ENCODE measurements around the gene SAP30L. TPM values are rescaled to one million over a fixed set of nuclear protein-coding genes. Genes with fewer than 3 reads are reported as not detected.

Gene SAP30L
- total and polyA plus RNA-seq, 2 of the 13 experiments (the other 11 are each of a cell fraction or from before 2014, with no cell fraction given), result 27.9 to 37.2 TPM

DNA sequence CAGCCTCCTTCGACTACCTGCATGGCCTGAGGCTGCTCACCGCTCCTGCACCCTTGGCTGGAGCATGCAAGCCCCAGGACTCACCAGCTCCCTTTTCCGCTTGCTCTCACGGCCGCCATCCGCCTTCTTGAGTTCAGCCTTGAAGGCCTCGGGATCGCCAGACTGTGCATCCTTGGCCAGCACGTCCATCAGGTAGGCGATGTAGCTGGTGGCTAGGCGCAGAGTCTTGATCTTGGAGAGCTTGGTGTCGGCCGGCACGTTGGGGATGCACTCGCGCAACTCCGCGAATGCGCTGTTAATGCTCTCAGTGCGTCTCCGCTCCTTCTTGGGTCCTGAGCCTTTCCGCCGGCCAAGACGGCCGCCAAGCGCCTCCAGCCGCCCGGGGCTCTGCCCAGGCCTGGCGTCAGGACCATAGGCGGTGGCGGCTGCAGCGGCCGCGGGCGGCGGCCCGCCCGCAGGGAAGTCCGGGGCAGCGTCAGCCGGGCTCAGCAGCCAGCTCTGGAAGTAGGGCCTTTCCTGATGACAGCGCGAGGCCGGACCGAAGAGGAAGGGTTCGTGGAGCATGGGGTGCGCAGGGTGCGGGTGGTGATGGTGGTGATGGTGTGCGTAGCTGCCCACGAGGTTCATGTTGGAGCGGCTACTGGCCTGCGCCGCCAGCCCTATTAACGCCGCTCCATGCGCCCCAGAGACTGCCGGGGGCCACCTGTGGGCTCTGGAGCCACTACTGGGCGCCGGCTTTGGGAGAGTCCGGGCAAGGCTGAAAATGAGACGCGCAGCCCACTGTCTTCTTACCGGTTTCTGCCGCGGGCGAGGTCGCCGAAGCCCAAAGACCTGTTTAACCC, 31.8 kb downstream of the SAP30L start (continued):
- TF ChIP-seq, protein P1, sequence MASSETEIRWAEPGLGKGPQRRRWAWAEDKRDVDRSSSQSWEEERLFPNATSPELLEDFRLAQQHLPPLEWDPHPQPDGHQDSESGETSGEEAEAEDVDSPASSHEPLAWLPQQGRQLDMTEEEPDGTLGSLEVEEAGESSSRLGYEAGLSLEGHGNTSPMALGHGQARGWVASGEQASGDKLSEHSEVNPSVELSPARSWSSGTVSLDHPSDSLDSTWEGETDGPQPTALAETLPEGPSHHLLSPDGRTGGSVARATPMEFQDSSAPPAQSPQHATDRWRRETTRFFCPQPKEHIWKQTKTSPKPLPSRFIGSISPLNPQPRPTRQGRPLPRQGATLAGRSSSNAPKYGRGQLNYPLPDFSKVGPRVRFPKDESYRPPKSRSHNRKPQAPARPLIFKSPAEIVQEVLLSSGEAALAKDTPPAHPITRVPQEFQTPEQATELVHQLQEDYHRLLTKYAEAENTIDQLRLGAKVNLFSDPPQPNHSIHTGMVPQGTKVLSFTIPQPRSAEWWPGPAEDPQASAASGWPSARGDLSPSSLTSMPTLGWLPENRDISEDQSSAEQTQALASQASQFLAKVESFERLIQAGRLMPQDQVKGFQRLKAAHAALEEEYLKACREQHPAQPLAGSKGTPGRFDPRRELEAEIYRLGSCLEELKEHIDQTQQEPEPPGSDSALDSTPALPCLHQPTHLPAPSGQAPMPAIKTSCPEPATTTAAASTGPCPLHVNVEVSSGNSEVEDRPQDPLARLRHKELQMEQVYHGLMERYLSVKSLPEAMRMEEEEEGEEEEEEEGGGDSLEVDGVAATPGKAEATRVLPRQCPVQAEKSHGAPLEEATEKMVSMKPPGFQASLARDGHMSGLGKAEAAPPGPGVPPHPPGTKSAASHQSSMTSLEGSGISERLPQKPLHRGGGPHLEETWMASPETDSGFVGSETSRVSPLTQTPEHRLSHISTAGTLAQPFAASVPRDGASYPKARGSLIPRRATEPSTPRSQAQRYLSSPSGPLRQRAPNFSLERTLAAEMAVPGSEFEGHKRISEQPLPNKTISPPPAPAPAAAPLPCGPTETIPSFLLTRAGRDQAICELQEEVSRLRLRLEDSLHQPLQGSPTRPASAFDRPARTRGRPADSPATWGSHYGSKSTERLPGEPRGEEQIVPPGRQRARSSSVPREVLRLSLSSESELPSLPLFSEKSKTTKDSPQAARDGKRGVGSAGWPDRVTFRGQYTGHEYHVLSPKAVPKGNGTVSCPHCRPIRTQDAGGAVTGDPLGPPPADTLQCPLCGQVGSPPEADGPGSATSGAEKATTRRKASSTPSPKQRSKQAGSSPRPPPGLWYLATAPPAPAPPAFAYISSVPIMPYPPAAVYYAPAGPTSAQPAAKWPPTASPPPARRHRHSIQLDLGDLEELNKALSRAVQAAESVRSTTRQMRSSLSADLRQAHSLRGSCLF (CRISPR knock-in tag; IDR thresholded peaks at IDR 0.05; ENCODE audit: borderline replicate concordance), result no peak
- TF ChIP-seq, protein P2, sequence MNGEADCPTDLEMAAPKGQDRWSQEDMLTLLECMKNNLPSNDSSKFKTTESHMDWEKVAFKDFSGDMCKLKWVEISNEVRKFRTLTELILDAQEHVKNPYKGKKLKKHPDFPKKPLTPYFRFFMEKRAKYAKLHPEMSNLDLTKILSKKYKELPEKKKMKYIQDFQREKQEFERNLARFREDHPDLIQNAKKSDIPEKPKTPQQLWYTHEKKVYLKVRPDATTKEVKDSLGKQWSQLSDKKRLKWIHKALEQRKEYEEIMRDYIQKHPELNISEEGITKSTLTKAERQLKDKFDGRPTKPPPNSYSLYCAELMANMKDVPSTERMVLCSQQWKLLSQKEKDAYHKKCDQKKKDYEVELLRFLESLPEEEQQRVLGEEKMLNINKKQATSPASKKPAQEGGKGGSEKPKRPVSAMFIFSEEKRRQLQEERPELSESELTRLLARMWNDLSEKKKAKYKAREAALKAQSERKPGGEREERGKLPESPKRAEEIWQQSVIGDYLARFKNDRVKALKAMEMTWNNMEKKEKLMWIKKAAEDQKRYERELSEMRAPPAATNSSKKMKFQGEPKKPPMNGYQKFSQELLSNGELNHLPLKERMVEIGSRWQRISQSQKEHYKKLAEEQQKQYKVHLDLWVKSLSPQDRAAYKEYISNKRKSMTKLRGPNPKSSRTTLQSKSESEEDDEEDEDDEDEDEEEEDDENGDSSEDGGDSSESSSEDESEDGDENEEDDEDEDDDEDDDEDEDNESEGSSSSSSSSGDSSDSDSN (CRISPR knock-in tag; IDR thresholded peaks at IDR 0.05), result peak; percentile 39; the same call in 1 of the 2 replicates
- TF ChIP-seq ZNF317 (CRISPR knock-in tag; IDR thresholded peaks at IDR 0.05), result no peak
- TF ChIP-seq, protein P3, sequence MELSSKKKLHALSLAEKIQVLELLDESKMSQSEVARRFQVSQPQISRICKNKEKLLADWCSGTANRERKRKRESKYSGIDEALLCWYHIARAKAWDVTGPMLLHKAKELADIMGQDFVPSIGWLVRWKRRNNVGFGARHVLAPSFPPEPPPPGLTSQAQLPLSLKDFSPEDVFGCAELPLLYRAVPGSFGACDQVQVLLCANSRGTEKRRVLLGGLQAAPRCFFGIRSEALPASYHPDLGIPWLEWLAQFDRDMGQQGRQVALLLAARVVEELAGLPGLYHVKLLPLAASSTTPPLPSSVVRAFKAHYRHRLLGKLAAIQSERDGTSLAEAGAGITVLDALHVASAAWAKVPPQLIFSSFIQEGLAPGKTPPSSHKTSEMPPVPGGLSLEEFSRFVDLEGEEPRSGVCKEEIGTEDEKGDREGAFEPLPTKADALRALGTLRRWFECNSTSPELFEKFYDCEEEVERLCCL (CRISPR knock-in tag; IDR thresholded peaks at IDR 0.05; ENCODE audit: borderline replicate concordance), result no peak
- TF ChIP-seq MXI1 (IDR thresholded peaks at IDR 0.05; ENCODE audit: borderline replicate concordance, low read depth, low read length), result no peak
- no peak for TF ChIP-seq ZNF230 (CRISPR knock-in tag; IDR thresholded peaks at IDR 0.05)
- TF ChIP-seq ZSCAN25 (CRISPR knock-in tag; IDR thresholded peaks at IDR 0.05), result no peak
- peak; percentile 57 for TF ChIP-seq HNRNPLL (IDR thresholded peaks at IDR 0.05; ENCODE audit: low read depth, low read length, poor library complexity, severe bottlenecking)
- TF ChIP-seq ZSCAN12 (CRISPR knock-in tag; IDR thresholded peaks at IDR 0.05), result no peak
- no peak for TF ChIP-seq ZNF207 (IDR thresholded peaks at IDR 0.05; ENCODE audit: borderline replicate concordance)
- peak; percentile 87; the same call in 1 of the 2 replicates for TF ChIP-seq MTF2 (CRISPR knock-in tag; IDR thresholded peaks at IDR 0.05; ENCODE audit: borderline replicate concordance)
- TF ChIP-seq, protein P4, sequence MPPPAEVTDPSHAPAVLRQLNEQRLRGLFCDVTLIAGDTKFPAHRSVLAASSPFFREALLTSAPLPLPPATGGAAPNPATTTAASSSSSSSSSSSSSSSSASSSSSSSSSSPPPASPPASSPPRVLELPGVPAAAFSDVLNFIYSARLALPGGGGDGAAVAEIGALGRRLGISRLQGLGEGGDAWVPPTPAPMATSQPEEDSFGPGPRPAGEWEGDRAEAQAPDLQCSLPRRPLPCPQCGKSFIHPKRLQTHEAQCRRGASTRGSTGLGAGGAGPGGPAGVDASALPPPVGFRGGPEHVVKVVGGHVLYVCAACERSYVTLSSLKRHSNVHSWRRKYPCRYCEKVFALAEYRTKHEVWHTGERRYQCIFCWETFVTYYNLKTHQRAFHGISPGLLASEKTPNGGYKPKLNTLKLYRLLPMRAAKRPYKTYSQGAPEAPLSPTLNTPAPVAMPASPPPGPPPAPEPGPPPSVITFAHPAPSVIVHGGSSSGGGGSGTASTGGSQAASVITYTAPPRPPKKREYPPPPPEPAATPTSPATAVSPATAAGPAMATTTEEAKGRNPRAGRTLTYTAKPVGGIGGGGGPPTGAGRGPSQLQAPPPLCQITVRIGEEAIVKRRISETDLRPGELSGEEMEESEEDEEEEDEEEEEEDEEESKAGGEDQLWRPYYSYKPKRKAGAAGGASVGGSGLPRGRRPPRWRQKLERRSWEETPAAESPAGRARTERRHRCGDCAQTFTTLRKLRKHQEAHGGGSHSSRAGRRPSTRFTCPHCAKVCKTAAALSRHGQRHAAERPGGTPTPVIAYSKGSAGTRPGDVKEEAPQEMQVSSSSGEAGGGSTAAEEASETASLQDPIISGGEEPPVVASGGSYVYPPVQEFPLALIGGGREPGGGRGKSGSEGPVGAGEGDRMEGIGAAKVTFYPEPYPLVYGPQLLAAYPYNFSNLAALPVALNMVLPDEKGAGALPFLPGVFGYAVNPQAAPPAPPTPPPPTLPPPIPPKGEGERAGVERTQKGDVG (CRISPR knock-in tag; IDR thresholded peaks at IDR 0.05; ENCODE audit: borderline replicate concordance), result no peak
- TF ChIP-seq POLR2AphosphoS5 (IDR thresholded peaks at IDR 0.05; ENCODE audit: low read depth, low read length), result no peak
- no peak for TF ChIP-seq ZNF10 (CRISPR knock-in tag; IDR thresholded peaks at IDR 0.05; ENCODE audit: borderline replicate concordance, low read depth)
